GM12878 (cell line): ENCODE measurements around the gene MN1. TPM values are rescaled to one million over a fixed set of nuclear protein-coding genes. Genes with fewer than 3 reads are reported as not detected.

Source experiments
- ATAC-seq: fragments of 200-7000 bp; cut with Tn5 transposase; 3 replicates; pipeline ENCODE4 v1.9.1; 2020; ENCODE audit warnings: mild to moderate bottlenecking, moderate library complexity
- BruUV-seq: library from RNA; stranded (reverse); fragments of 400-500 nt; replicated peaks from 2 replicates; lab custom pipeline; 2021; lab: Mats Ljungman, UMichigan
- CTCF ChIA-PET: fragments of 300-600 bp; sonication (Branson Sonifier 250); formaldehyde crosslinking; extraction: SDS; loops from one replicate; lab custom pipeline; 2021; ENCODE audit warnings: inconsistent platforms; lab: Yijun Ruan, JAX
- POLR2A ChIA-PET: fragments of 350-600 bp; formaldehyde crosslinking; extraction: SDS; loops from one replicate; lab custom pipeline; 2021; ENCODE audit warnings: inconsistent platforms; lab: Charles Lee
- RAD21 ChIA-PET: fragments of 300-600 bp; sonication (Branson Sonifier 250); formaldehyde crosslinking; loops from one replicate; lab custom pipeline; 2023; ENCODE audit warnings: antibody characterized with exemption; ENCODE audit not compliant: unreplicated experiment; lab: Charles Lee
- SMC1A ChIA-PET: fragments of 300-600 bp; sonication (Branson Sonifier 250); formaldehyde crosslinking; loops from one replicate; lab custom pipeline; 2023; ENCODE audit not compliant: unreplicated experiment, uncharacterized antibody; lab: Charles Lee
- DNase-seq: peaks from one replicate; pipeline ENCODE4 v3.0.0-alpha.2; 2011; ENCODE audit warnings: low read depth, low spot score
- FAIRE-seq: peaks from 3 replicates; lab custom pipeline; 2011; peaks lifted over from hg19 to GRCh38; lab: Jason Lieb, UNC
- H2AFZ ChIP-seq: 2 replicates; pipeline ENCODE4 v1.6.0; 2011; ENCODE audit warnings: low read depth, low read length, control low read depth; ENCODE audit not compliant: control insufficient read depth
- H3K27ac ChIP-seq: 2 replicates; pipeline ENCODE4 v1.5.1; 2011; ENCODE audit warnings: control low read depth; ENCODE audit not compliant: control insufficient read depth, insufficient read depth
- H3K27me3 ChIP-seq, 2 experiments: replicated peaks in 1 of 2; 2 replicates each; pipeline versions ENCODE4 v1.6.0 to v1.6.1; 2011; ENCODE audit warnings: low read length in 1 of 2; ENCODE audit not compliant: control insufficient read depth in 2 of 2, insufficient read depth in 2 of 2
- H3K36me3 ChIP-seq, 2 experiments: 2 replicates each; pipeline ENCODE4 v1.5.1; 2011; ENCODE audit warnings: low read length in 1 of 2; ENCODE audit not compliant: control insufficient read depth in 2 of 2, insufficient read depth in 2 of 2
- H3K4me1 ChIP-seq: 2 replicates; pipeline ENCODE4 v1.6.1; 2011; ENCODE audit warnings: mild to moderate bottlenecking, low read length, moderate library complexity, mixed read lengths; ENCODE audit not compliant: control insufficient read depth, insufficient read depth
- H3K4me2 ChIP-seq: 2 replicates; pipeline ENCODE4 v1.6.0; 2011; ENCODE audit warnings: control low read depth; ENCODE audit not compliant: control insufficient read depth, insufficient read depth
- H3K4me3 ChIP-seq: fragments of 200-600 bp; sonication (generic); 2 replicates; pipeline ENCODE4 v1.5.1; 2016
- H3K79me2 ChIP-seq: 2 replicates; pipeline ENCODE4 v1.6.0; 2011; ENCODE audit warnings: low read length; ENCODE audit not compliant: control insufficient read depth, insufficient read depth
- H3K9ac ChIP-seq: 2 replicates; pipeline ENCODE4 v1.8.0; 2011; ENCODE audit warnings: low read length, control low read depth, mixed read lengths; ENCODE audit not compliant: control insufficient read depth, insufficient read depth
- H3K9me3 ChIP-seq: replicated peaks from 3 replicates; pipeline ENCODE4 v1.5.1; 2011; ENCODE audit warnings: mild to moderate bottlenecking, low read length; ENCODE audit not compliant: control insufficient read depth, insufficient read depth
- H4K20me1 ChIP-seq: 2 replicates; pipeline ENCODE4 v1.6.0; 2011; ENCODE audit not compliant: control insufficient read depth, insufficient read depth
- BHLHE40 ChIP-seq, 2 experiments: fragments of 450-650 bp in 1 of 2; IDR thresholded peaks; 2 replicates each; pipeline ENCODE4 v1.6.1; 2011 to 2017; ENCODE audit warnings: low read depth in 2 of 2, borderline replicate concordance in 1 of 2, improper control_type of control experiment in 1 of 2, low read length in 1 of 2, mild to moderate bottlenecking in 1 of 2
- BMI1 ChIP-seq: fragments of 450-650 bp; IDR thresholded peaks from 2 replicates; pipeline ENCODE4 v1.6.1; 2016; ENCODE audit warnings: mild to moderate bottlenecking, moderate library complexity, borderline replicate concordance
- CHD2 ChIP-seq: IDR thresholded peaks from 2 replicates; pipeline ENCODE4 v1.6.1; 2011; ENCODE audit warnings: low read depth, low read length, improper control_type of control experiment, borderline replicate concordance
- E2F4 ChIP-seq: IDR thresholded peaks from 2 replicates; pipeline ENCODE4 v1.6.1; 2012; ENCODE audit warnings: low read depth, low read length, improper control_type of control experiment
- ETV6 ChIP-seq, 2 experiments: fragments of 450-650 bp in 1 of 2; IDR thresholded peaks in 1 of 2; conservative IDR thresholded peaks in 1 of 2; 2 replicates each; pipeline ENCODE4 v1.6.1; 2014; ENCODE audit warnings: antibody characterized with exemption in 1 of 2, borderline replicate concordance in 1 of 2, low read depth in 1 of 2, mild to moderate bottlenecking in 1 of 2, moderate library complexity in 1 of 2
- IKZF2 ChIP-seq, 2 experiments: fragments of 450-650 bp; IDR thresholded peaks; 2 replicates each; pipeline ENCODE4 v1.6.1; 2017; ENCODE audit warnings: mild to moderate bottlenecking in 2 of 2, moderate library complexity in 2 of 2
- JUND ChIP-seq: IDR thresholded peaks from 2 replicates; pipeline ENCODE4 v1.6.1; 2012; ENCODE audit warnings: low read depth, mild to moderate bottlenecking, low read length, improper control_type of control experiment, moderate library complexity
- MAX ChIP-seq: IDR thresholded peaks from 2 replicates; pipeline ENCODE4 v1.6.1; 2012; ENCODE audit warnings: low read depth, low read length, improper control_type of control experiment
- NFXL1 ChIP-seq: fragments of 450-650 bp; IDR thresholded peaks from 2 replicates; pipeline ENCODE4 v1.6.1; 2017; ENCODE audit warnings: antibody characterized with exemption, mild to moderate bottlenecking, borderline replicate concordance
- NR2C1 ChIP-seq: fragments of 450-650 bp; IDR thresholded peaks from 2 replicates; pipeline ENCODE4 v1.6.1; 2017; ENCODE audit warnings: antibody characterized with exemption, mild to moderate bottlenecking, moderate library complexity
- PAX5 ChIP-seq: IDR thresholded peaks from 2 replicates; pipeline ENCODE4 v1.6.1; 2011; ENCODE audit warnings: low read depth, low read length, borderline replicate concordance
- SIX5 ChIP-seq: IDR thresholded peaks from 2 replicates; pipeline ENCODE4 v1.6.1; 2011; ENCODE audit warnings: mild to moderate bottlenecking, low read depth, low read length, moderate library complexity; ENCODE audit not compliant: severe bottlenecking
- SREBF1 ChIP-seq: IDR thresholded peaks from 2 replicates; pipeline ENCODE4 v1.6.1; 2012; ENCODE audit warnings: mild to moderate bottlenecking, low read length
- TAF1 ChIP-seq: IDR thresholded peaks from 2 replicates; pipeline ENCODE4 v1.6.1; 2011; ENCODE audit warnings: mild to moderate bottlenecking, low read depth, low read length, borderline replicate concordance
- TBL1XR1 ChIP-seq: IDR thresholded peaks from 2 replicates; pipeline ENCODE4 v1.6.1; 2012; ENCODE audit warnings: low read depth, low read length, improper control_type of control experiment
- YBX1 ChIP-seq: fragments of 450-650 bp; IDR thresholded peaks from 2 replicates; pipeline ENCODE4 v1.6.1; 2016; ENCODE audit warnings: antibody characterized with exemption
- ZNF274 ChIP-seq: IDR thresholded peaks from one replicate; pipeline ENCODE4 v1.8.0; 2011; ENCODE audit not compliant: insufficient read length, insufficient read depth
- WGBS: methylation state at CpG from one replicate; pipeline ENCODE4 v1.1.6; 2016; ENCODE audit warnings: low lambda C conversion rate; ENCODE audit not compliant: insufficient replicate concordance, insufficient coverage; ENCODE audit errors: missing lambda C conversion rate; 5-methylcytosine and 5-hydroxymethylcytosine counted together
- in situ Hi-C: fragments of 300-500 bp; cut with MboI; formaldehyde crosslinking; loops from 9 replicates; pipeline ENCODE4 v1.14.3; 2018; ENCODE audit warnings: mixed read lengths
- intact Hi-C: fragments of 100-400 bp; cut with micrococcal nuclease; formaldehyde crosslinking; loops from one replicate; pipeline ENCODE4 v1.14.2; 2022; ENCODE audit not compliant: unreplicated experiment
- polyA plus RNA-seq, 11 experiments: library from polyadenylated mRNA; depleted of rRNA in 4 of 11; unstranded in 6 of 11; stranded (reverse) in 5 of 11; fragments of >200 nt; fragmentation: Nextera tagmentation in 4 of 11; fragmentation: Illumina TruSeq in 1 of 11; extraction: Ambion mirVana in 4 of 11; extraction: Trizol in 1 of 11; gene quantifications; 1 replicate in 1 of 11; 2 replicates in 10 of 11; pipeline versions ENCODE4 v1.2.1 to v1.2.3, GENCODE V29; 2011 to 2016; ENCODE audit warnings: inconsistent platforms in 2 of 11, missing spikeins in 2 of 11, low read depth in 1 of 11
- total RNA-seq, 4 experiments: library from RNA; depleted of rRNA in 3 of 4; stranded (reverse); fragments of >200 nt in 3 of 4; fragmentation: Illumina TruSeq in 1 of 4; extraction: Trizol in 1 of 4; gene quantifications; 2 replicates each; pipeline versions ENCODE4 v1.2.1 to v1.2.3, GENCODE V29; 2013 to 2021

The MN1 gene
- total and polyA plus RNA-seq, 10 of the 15 experiments (the other 5 are each of a cell fraction or from before 2014, with no cell fraction given): under 0.01 to 0.24 (median 0.03) TPM; not detected in 3

GRCh38 chr22:27795696-27796517, 5.6 kb downstream of the MN1 start:
- H3K9me3 ChIP-seq: no peaks in the 10 kb centered on the region
- no peak overlapping the region for H2AFZ ChIP-seq
- ChIA-PET CTCF (no interaction called here), SMC1A (no interaction called here), POLR2A (no interaction called here), RAD21 (no interaction called here)
- intact Hi-C loops: no loop called here
- H3K27ac ChIP-seq: no peak overlapping the region
- DNase-seq: no peak
- no peak for TF ChIP-seq PAX5
- no peak for TF ChIP-seq MAX
- no peak for TF ChIP-seq ZNF274
- TF ChIP-seq CHD2: no peak
- TF ChIP-seq ETV6 (conservative IDR thresholded peaks at IDR 0.05 in 1 of 2, IDR thresholded peaks at IDR 0.05 in 1 of 2; ENCODE audit: borderline replicate concordance in 1 of 2, low read depth in 1 of 2): no peak
- TF ChIP-seq NFXL1: no peak
- 23% methylated on average over 15 of the region's 15 CpGs for WGBS
- no peak overlapping the region for H3K4me2 ChIP-seq
- no peaks in the 10 kb centered on the region for H3K4me1 ChIP-seq
- H3K4me3 ChIP-seq: no peak overlapping the region
- no peak for FAIRE-seq
- H3K27me3 ChIP-seq: peaks cover 0 to 3% of the 10 kb centered on the region in 2 experiments; a peak in 1 of 4 replicates
- in situ Hi-C loops: no loop called here
- no peak for ATAC-seq
- H3K9ac ChIP-seq: no peak overlapping the region
- no peaks in the 10 kb centered on the region for H4K20me1 ChIP-seq
- BruUV-seq: no TSS peak
- H3K79me2 ChIP-seq: no peaks in the 10 kb centered on the region
- no peaks in the 10 kb centered on the region for H3K36me3 ChIP-seq

GRCh38 chr22:27795053-27795452, 6.5 kb downstream of the MN1 start:
- ChIA-PET CTCF (no interaction called here), POLR2A (no interaction called here), SMC1A (no interaction called here), RAD21 (no interaction called here)
- DNase-seq: no peak
- no peaks in the 10 kb centered on the region for H3K4me1 ChIP-seq
- no peaks in the 10 kb centered on the region; a peak in 1 of 4 replicates for H3K27me3 ChIP-seq
- H2AFZ ChIP-seq: no peak overlapping the region
- no peaks in the 10 kb centered on the region for H3K79me2 ChIP-seq
- no peaks in the 10 kb centered on the region for H3K9me3 ChIP-seq
- BruUV-seq: no TSS peak
- WGBS: 70% methylated on average over 14 of the region's 14 CpGs
- no peak overlapping the region for H3K9ac ChIP-seq
- no peak overlapping the region for H3K27ac ChIP-seq
- in situ Hi-C loops: no loop called here
- intact Hi-C loops: no loop called here
- no peak for FAIRE-seq
- H3K4me2 ChIP-seq: no peak overlapping the region
- no peak overlapping the region for H3K4me3 ChIP-seq
- H3K36me3 ChIP-seq: no peaks in the 10 kb centered on the region
- ATAC-seq: no peak
- H4K20me1 ChIP-seq: no peaks in the 10 kb centered on the region
- TF ChIP-seq TBL1XR1: no peak
- no peak for TF ChIP-seq BMI1
- TF ChIP-seq SREBF1: no peak
- TF ChIP-seq TAF1: no peak
- TF ChIP-seq NR2C1: no peak
- no peak for TF ChIP-seq YBX1
- no peak for TF ChIP-seq BHLHE40 (IDR thresholded peaks at IDR 0.05; ENCODE audit: borderline replicate concordance in 1 of 2, low read depth in 2 of 2, low read length in 1 of 2)
- no peak for TF ChIP-seq JUND
- no peak for TF ChIP-seq IKZF2 (IDR thresholded peaks at IDR 0.05)
- no peak for TF ChIP-seq E2F4
- no peak for TF ChIP-seq SIX5
